ENCODE results near the gene GABBR2.

- TF ChIP-seq TAF1 (IDR thresholded peaks at IDR 0.05; ENCODE audit: low read depth) (no peak), TEAD4 (IDR thresholded peaks at IDR 0.05) (no peak), MAX (IDR thresholded peaks at IDR 0.05) (no peak), RAD21 (IDR thresholded peaks at IDR 0.05; ENCODE audit: low read depth) (no peak)
Observed at GRCh38 chr9:98580956-98581355, 127.8 kb downstream of the GABBR2 start.
